Type B pancreatic cell (in vitro differentiated cells): ENCODE data around the gene SEPTIN5. TPM values are rescaled to one million over a fixed set of nuclear protein-coding genes. Genes with fewer than 3 reads are reported as not detected.

Experiments
- DNase-seq: peaks from one replicate; pipeline ENCODE4 v3.0.0; 2021; ENCODE audit warnings: mixed read lengths; ENCODE audit not compliant: unreplicated experiment; ENCODE audit errors: extremely low spot score
- H3K27ac Mint-ChIP-seq: 2 replicates; pipeline ENCODE4 v1.8.0; 2021; ENCODE audit warnings: mild to moderate bottlenecking, mixed read lengths
- H3K27me3 Mint-ChIP-seq: 2 replicates; pipeline ENCODE4 v1.8.0; 2021; ENCODE audit warnings: mixed read lengths
- H3K36me3 Mint-ChIP-seq: 2 replicates; pipeline ENCODE4 v1.8.0; 2021; ENCODE audit warnings: mixed read lengths
- H3K4me1 Mint-ChIP-seq: one replicate; pipeline ENCODE4 v1.8.0; 2021; ENCODE audit warnings: mixed read lengths; ENCODE audit not compliant: unreplicated experiment
- H3K4me3 Mint-ChIP-seq: 2 replicates; pipeline ENCODE4 v1.8.0; 2021; ENCODE audit warnings: mild to moderate bottlenecking, mixed read lengths
- H3K9me3 Mint-ChIP-seq: 2 replicates; pipeline ENCODE4 v1.8.0; 2021; ENCODE audit warnings: mixed read lengths
- total RNA-seq: library from RNA; stranded (reverse); gene quantifications from 2 replicates; pipeline ENCODE4 v1.2.1, GENCODE V29; 2021; ENCODE audit warnings: low replicate concordance
- TF ChIP-seq, protein P1 (sequence below): fragments of 200-600 bp; sonication (generic); conservative IDR thresholded peaks from 2 replicates; pipeline ENCODE4 v1.5.0; 2021; ENCODE audit warnings: antibody characterized with exemption, mild to moderate bottlenecking

Gene SEPTIN5
- total RNA-seq, 1 donor from 2014 or later: 45.7 TPM

DNA sequence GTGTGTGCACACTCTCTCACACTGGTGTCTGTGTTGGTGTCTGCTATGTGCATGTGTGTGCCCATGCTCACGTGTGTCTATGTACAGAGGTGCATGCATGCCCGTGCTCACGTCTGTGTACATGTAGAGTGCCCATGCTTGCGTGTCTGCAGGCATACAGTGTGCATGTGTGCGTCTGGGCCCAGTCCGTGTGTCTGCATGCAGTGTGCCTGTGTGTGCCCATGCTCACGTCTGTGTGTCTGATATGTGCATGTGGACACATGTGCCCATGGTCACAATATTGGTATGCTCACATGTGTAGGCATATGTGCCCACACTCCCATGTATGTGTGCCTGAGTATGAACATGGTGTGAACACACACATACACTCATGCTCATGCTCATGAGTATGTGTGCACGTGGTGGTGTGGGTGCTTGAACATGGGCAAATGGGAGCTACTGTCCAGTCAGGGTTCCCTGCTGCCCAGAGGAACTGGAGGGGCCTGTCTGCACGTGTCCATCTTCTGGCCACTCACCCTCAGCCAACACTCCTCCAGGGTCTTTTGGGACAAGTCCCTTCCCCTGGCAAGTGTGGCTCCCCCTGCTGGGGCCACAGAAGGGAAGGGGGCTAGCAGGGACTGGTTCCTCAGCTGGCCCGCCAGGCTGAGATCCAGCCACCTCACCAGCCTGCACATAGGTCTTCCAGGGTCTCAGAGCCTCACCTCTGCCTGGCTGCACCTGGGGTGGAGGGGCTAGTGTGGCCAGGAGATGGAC lies 39.0 kb downstream of the SEPTIN5 start:
- no peak for DNase-seq
- Mint-ChIP-seq H3K4me1 (peaks cover 5% of the 10 kb centered on the region), H3K9me3 (no peaks in the 10 kb centered on the region), H3K27ac (no peak overlapping the region), H3K27me3 (peaks cover 63% of the 10 kb centered on the region), H3K4me3 (no peak overlapping the region), H3K36me3 (no peaks in the 10 kb centered on the region)
- TF ChIP-seq, protein P1, sequence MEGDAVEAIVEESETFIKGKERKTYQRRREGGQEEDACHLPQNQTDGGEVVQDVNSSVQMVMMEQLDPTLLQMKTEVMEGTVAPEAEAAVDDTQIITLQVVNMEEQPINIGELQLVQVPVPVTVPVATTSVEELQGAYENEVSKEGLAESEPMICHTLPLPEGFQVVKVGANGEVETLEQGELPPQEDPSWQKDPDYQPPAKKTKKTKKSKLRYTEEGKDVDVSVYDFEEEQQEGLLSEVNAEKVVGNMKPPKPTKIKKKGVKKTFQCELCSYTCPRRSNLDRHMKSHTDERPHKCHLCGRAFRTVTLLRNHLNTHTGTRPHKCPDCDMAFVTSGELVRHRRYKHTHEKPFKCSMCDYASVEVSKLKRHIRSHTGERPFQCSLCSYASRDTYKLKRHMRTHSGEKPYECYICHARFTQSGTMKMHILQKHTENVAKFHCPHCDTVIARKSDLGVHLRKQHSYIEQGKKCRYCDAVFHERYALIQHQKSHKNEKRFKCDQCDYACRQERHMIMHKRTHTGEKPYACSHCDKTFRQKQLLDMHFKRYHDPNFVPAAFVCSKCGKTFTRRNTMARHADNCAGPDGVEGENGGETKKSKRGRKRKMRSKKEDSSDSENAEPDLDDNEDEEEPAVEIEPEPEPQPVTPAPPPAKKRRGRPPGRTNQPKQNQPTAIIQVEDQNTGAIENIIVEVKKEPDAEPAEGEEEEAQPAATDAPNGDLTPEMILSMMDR: peak; percentile 12

DNA sequence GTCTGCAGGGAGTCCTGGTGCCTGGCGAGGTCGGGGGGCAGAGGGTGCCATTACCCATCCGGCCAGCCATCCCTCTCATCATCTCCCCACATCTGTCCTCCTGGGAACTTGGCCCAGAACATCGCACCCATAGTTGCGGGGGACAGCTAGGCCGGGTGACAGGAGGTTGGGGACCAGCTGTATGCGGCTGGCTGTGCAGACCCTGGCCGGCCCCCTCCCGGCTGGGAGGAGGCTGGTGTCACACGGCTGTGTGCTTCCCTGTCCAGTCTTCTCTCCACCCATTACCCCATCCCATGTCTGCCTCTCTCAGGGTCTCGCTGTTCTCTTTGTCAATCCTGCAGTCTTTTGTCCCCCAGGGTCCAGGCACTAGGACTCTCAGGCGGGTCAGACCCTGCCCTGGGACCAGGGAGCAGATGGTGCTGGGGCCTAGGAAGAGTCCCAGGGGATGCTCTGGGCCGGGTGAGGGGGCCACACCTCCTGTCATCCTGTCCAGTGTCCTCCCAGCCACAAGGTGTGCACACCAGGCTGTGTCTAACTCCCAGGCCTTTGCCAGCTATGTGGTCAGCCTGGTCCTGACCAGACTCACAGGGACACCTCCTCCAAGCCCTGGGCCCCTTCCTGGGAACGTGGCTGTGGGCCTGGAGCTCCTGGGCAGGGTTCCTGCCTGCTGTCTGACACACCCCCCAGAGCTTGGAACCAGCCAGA lies 39.8 kb downstream of the SEPTIN5 start:
- H3K27me3 Mint-ChIP-seq: peaks cover 66% of the 10 kb centered on the region

DNA sequence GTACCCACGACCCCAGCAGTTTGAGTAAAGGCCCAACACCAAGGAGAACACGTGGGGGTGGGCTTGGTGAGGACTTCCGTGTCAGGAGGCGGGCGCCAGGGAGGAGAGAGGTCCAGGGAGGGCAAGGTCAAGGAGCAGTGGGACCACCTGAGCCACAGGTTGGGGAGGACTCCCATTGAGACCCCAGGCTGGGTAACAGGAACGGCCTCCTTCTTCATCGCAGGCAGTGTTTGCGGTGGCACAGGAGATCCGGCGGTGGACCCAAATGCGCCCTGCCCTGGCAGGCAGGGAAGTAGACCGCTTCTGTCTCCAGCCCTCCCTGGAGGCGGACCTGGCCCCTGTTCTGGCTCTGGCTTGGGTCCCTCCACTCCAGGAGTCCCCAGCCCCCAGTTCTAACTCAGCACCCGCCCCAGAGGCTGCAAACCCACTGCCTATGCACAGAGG lies 40.4 kb downstream of the SEPTIN5 start:
- Mint-ChIP-seq H3K4me3 (no peak overlapping the region), H3K9me3 (no peaks in the 10 kb centered on the region), H3K4me1 (peaks cover 4% of the 10 kb centered on the region), H3K27ac (no peak overlapping the region), H3K36me3 (no peaks in the 10 kb centered on the region), H3K27me3 (peaks cover 70% of the 10 kb centered on the region)
- TF ChIP-seq, protein P1: no peak
- DNase-seq: no peak

More for the DNA sequence above, 39.8 kb downstream of the SEPTIN5 start:
- Mint-ChIP-seq H3K9me3 (no peaks in the 10 kb centered on the region), H3K4me1 (no peaks in the 10 kb centered on the region), H3K27ac (no peak overlapping the region), H3K36me3 (no peaks in the 10 kb centered on the region), H3K4me3 (no peak overlapping the region)
- no peak for DNase-seq
- TF ChIP-seq, protein P1: no peak

DNA sequence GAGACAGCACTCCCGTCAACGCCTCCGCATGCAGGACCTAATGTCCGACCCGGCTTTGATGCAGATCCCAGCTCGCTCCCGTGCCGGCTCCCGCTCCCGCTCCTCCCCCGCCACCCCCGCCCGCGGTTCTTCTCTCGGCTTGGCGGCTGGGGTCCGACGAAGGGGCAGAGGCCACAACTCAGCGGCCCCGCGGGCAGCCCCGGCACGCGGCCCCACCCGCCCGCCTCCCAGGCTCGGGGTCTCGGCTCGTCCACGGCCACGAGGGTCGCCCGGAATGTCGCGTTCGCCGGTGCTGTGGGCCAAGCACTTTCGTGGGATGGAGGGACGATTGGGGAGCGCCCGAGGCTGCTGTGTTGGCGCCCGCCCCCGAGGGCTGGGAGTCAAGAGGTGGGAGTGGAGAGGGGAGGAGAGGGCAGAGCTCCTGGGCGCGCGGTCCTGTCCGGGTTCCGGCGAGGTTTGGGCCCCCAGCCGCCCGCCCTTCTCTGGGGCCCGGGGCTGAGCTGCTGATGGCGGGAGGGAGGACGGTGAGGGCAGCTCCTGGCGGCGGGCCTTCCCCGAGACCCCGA lies 40.9 kb downstream of the SEPTIN5 start:
- H3K36me3 Mint-ChIP-seq: no peaks in the 10 kb centered on the region
- no peaks in the 10 kb centered on the region for H3K9me3 Mint-ChIP-seq
- peaks cover 9% of the 10 kb centered on the region for H3K4me1 Mint-ChIP-seq
- DNase-seq: no peak
- H3K27me3 Mint-ChIP-seq: peaks cover 76% of the 10 kb centered on the region
- TF ChIP-seq, protein P1: no peak
- no peak overlapping the region for H3K27ac Mint-ChIP-seq
- peak overlapping the region; percentile 63 for H3K4me3 Mint-ChIP-seq

- TF ChIP-seq, protein P1: no peak
- Mint-ChIP-seq H3K4me1 (peaks cover 10% of the 10 kb centered on the region), H3K36me3 (no peaks in the 10 kb centered on the region), H3K4me3 (peak overlapping the region; percentile 63), H3K27me3 (peaks cover 78% of the 10 kb centered on the region), H3K27ac (no peak overlapping the region), H3K9me3 (no peaks in the 10 kb centered on the region)
- DNase-seq: no peak
Observed at GRCh38 chr22:19755722-19756287, 41.5 kb downstream of the SEPTIN5 start.
